Ishikawa (cell line): Measurements from ENCODE around the gene TMEM132D.

Experiments used
- CEBPB ChIP-seq: IDR thresholded peaks from 2 replicates; pipeline ENCODE4 v1.6.1; 2012
- CREB1 ChIP-seq: IDR thresholded peaks from 2 replicates; pipeline ENCODE4 v1.6.1; 2012; ENCODE audit warnings: low read depth
- EGR1 ChIP-seq: IDR thresholded peaks from 2 replicates; pipeline ENCODE4 v1.6.1; 2012
- EP300 ChIP-seq: IDR thresholded peaks from 2 replicates; pipeline ENCODE4 v1.6.1; 2012; ENCODE audit warnings: borderline replicate concordance
- FOXM1 ChIP-seq: IDR thresholded peaks from 2 replicates; pipeline ENCODE4 v1.6.1; 2012; ENCODE audit warnings: low read depth, borderline replicate concordance
- MAX ChIP-seq: IDR thresholded peaks from 2 replicates; pipeline ENCODE4 v1.6.1; 2012
- NFIC ChIP-seq: IDR thresholded peaks from 2 replicates; pipeline ENCODE4 v1.6.1; 2012
- RAD21 ChIP-seq: IDR thresholded peaks from 2 replicates; pipeline ENCODE4 v1.6.1; 2012; ENCODE audit warnings: low read depth
- REST ChIP-seq: IDR thresholded peaks from 2 replicates; pipeline ENCODE4 v1.6.1; 2012; ENCODE audit warnings: low read depth, mild to moderate bottlenecking
- TAF1 ChIP-seq: IDR thresholded peaks from 2 replicates; pipeline ENCODE4 v1.6.1; 2012; ENCODE audit warnings: low read depth, mild to moderate bottlenecking
- TCF12 ChIP-seq: IDR thresholded peaks from 2 replicates; pipeline ENCODE4 v1.6.1; 2012; ENCODE audit warnings: low read depth
- TEAD4 ChIP-seq: IDR thresholded peaks from 2 replicates; pipeline ENCODE4 v1.6.1; 2012
- USF1 ChIP-seq: IDR thresholded peaks from 2 replicates; pipeline ENCODE4 v1.6.1; 2012
- YY1 ChIP-seq: IDR thresholded peaks from 2 replicates; pipeline ENCODE4 v1.6.1; 2012; ENCODE audit warnings: low read depth
- ZBTB7A ChIP-seq: IDR thresholded peaks from 2 replicates; pipeline ENCODE4 v1.6.1; 2012; ENCODE audit warnings: low read depth

TMEM132D gene

GRCh38 chr12:129903956-129904829 lies at the start of gene TMEM132D:
Gene TMEM132D, minus strand, starts transcription at chr12:129904025.
- TF ChIP-seq YY1 (no peak), CEBPB (no peak), TEAD4 (no peak), TAF1 (no peak), REST (no peak), ZBTB7A (no peak), USF1 (no peak), TCF12 (no peak), CREB1 (no peak), RAD21 (no peak), EGR1 (no peak), NFIC (no peak), EP300 (no peak), MAX (no peak), FOXM1 (no peak)

- TF ChIP-seq ZBTB7A, result no peak
- no peak for TF ChIP-seq REST
- no peak for TF ChIP-seq TEAD4
- no peak for TF ChIP-seq EP300
- no peak for TF ChIP-seq RAD21
- TF ChIP-seq USF1, result no peak
- no peak for TF ChIP-seq TCF12
- no peak for TF ChIP-seq FOXM1
- no peak for TF ChIP-seq NFIC
- TF ChIP-seq CEBPB, result no peak
- no peak for TF ChIP-seq YY1
- TF ChIP-seq TAF1, result no peak
- no peak for TF ChIP-seq CREB1
- no peak for TF ChIP-seq MAX
- no peak for TF ChIP-seq EGR1
These were observed 45.8 kb upstream of the TMEM132D start for GRCh38 chr12:129949651-129950050.

- TF ChIP-seq TAF1 (no peak), CEBPB (no peak), MAX (no peak), EP300 (no peak), REST (no peak), FOXM1 (no peak), NFIC (no peak)
These were observed 37.8 kb upstream of the TMEM132D start for GRCh38 chr12:129941618-129942017.

- no peak for TF ChIP-seq MAX
- no peak for TF ChIP-seq FOXM1
These were observed 34.3 kb upstream of the TMEM132D start for GRCh38 chr12:129938089-129938488.
